SK-N-SH treated with all-trans-retinoic acid at 6 μM for 48 hours (cell line): Measurements from ENCODE around the gene CBY1.

Experiments
- ISL1 ChIP-seq: fragments of 250-450 bp; sonication (Bioruptor Pico); IDR thresholded peaks from 2 replicates; pipeline ENCODE4 v2.1.2; 2022; ENCODE audit warnings: mild to moderate bottlenecking, moderate library complexity
- PPARA ChIP-seq: fragments of 250-450 bp; sonication (Bioruptor Pico); IDR thresholded peaks from 2 replicates; pipeline ENCODE4 v1.5.0; 2020; ENCODE audit warnings: mild to moderate bottlenecking, borderline replicate concordance
- RARB ChIP-seq: fragments of 250-450 bp; sonication (Bioruptor Pico); IDR thresholded peaks from 2 replicates; pipeline ENCODE4 v1.8.0; 2021; ENCODE audit warnings: mild to moderate bottlenecking, moderate library complexity
- SNAI2 ChIP-seq: fragments of 250-450 bp; sonication (Bioruptor Pico); IDR thresholded peaks from 2 replicates; pipeline ENCODE4 v1.5.0; 2020; ENCODE audit warnings: mild to moderate bottlenecking, moderate library complexity
- ZFP30 ChIP-seq: fragments of 450-650 bp; formaldehyde crosslinking; IDR thresholded peaks from 2 replicates; pipeline ENCODE4 v1.5.0; 2022; ENCODE audit warnings: mild to moderate bottlenecking, moderate library complexity
- ZNF565 ChIP-seq: fragments of 450-650 bp; formaldehyde crosslinking; conservative IDR thresholded peaks from 2 replicates; pipeline ENCODE4 v1.5.0; 2020; ENCODE audit warnings: low read depth, mild to moderate bottlenecking, moderate library complexity
- TF ChIP-seq, protein P1 (sequence below): fragments of 250-450 bp; sonication (Bioruptor Pico); IDR thresholded peaks from 2 replicates; pipeline ENCODE4 v1.8.0; 2020; ENCODE audit warnings: mild to moderate bottlenecking, moderate library complexity, borderline replicate concordance

DNA sequence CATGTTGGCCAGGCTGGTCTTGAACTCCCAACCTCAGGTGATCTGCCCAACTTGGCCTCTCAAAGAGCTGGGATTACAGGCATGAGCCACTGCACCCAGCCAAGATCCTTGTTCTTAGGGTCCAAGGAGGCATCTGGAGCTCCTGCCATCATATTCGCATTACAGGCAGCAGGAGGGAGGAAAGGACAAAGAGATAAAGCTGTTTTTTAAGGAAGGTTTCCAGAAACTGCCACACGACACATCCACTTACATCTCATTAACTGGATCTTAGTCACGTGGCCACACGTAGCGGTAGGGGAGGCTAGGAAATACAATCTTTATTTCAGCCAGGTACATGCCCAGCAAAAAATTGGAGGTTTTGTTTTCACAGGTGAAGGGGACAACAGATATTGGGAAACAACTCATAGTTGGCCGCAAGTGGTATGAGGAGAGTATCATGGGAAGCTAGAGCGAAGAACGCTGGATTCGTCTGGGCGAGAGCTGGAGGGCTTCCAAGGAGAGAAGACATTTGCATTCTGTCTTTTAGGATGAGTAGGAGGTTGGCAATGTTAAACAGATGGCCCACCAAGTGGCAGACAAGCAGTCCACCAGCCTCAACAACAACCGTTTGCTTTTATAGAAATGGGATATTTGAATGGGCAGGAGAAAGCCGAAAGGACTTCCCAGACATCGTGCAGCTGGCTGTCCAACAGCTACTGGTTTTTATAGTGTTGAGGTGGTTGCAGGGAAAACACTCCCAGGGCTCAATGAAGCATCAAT lies 47.3 kb upstream of the CBY1 start:
- TF ChIP-seq, protein P1, sequence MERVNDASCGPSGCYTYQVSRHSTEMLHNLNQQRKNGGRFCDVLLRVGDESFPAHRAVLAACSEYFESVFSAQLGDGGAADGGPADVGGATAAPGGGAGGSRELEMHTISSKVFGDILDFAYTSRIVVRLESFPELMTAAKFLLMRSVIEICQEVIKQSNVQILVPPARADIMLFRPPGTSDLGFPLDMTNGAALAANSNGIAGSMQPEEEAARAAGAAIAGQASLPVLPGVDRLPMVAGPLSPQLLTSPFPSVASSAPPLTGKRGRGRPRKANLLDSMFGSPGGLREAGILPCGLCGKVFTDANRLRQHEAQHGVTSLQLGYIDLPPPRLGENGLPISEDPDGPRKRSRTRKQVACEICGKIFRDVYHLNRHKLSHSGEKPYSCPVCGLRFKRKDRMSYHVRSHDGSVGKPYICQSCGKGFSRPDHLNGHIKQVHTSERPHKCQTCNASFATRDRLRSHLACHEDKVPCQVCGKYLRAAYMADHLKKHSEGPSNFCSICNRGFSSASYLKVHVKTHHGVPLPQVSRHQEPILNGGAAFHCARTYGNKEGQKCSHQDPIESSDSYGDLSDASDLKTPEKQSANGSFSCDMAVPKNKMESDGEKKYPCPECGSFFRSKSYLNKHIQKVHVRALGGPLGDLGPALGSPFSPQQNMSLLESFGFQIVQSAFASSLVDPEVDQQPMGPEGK (CRISPR knock-in tag) = no peak
- TF ChIP-seq ZNF565 (no peak), RARB (CRISPR knock-in tag) (no peak), ZFP30 (CRISPR knock-in tag) (no peak), PPARA (CRISPR knock-in tag) (no peak), SNAI2 (CRISPR knock-in tag) (no peak), ISL1 (CRISPR knock-in tag) (no peak)
